WTC11 (cell line): ENCODE results near the gene ANO1. TPM values are rescaled to one million over a fixed set of nuclear protein-coding genes. Genes with fewer than 3 reads are reported as not detected.
A peak's percentile ranks its signal among the peaks of the same experiment; 100 is the strongest.

Experiments used
- EMX1 ChIP-seq: fragments of 250-450 bp; sonication (Bioruptor Pico); IDR thresholded peaks from 2 replicates; pipeline ENCODE4 v1.8.0; 2021; ENCODE audit warnings: mild to moderate bottlenecking
- FOXP1 ChIP-seq: sonication (generic); formaldehyde crosslinking; IDR thresholded peaks from 2 replicates; pipeline ENCODE4 v1.8.0; 2022; ENCODE audit warnings: missing genetic modification reagents, mild to moderate bottlenecking, moderate library complexity, borderline replicate concordance
- JAZF1 ChIP-seq: fragments of 250-450 bp; sonication (Bioruptor Pico); IDR thresholded peaks from 2 replicates; pipeline ENCODE4 v1.9.0; 2021; ENCODE audit warnings: moderate library complexity, mild to moderate bottlenecking, inconsistent platforms
- NFATC4 ChIP-seq: fragments of 250-450 bp; sonication (Bioruptor Pico); IDR thresholded peaks from 2 replicates; pipeline ENCODE4 v1.9.0; 2021; ENCODE audit warnings: mild to moderate bottlenecking
- NR2C2 ChIP-seq: sonication (generic); formaldehyde crosslinking; IDR thresholded peaks from 2 replicates; pipeline ENCODE4 v1.8.0; 2022; ENCODE audit warnings: mild to moderate bottlenecking, missing genetic modification reagents
- PRRX2 ChIP-seq: fragments of 250-450 bp; sonication (Bioruptor Pico); IDR thresholded peaks from 2 replicates; pipeline ENCODE4 v1.8.0; 2021; ENCODE audit warnings: mild to moderate bottlenecking
- RORB ChIP-seq: fragments of 250-450 bp; sonication (Bioruptor Pico); IDR thresholded peaks from 2 replicates; pipeline ENCODE4 v1.9.0; 2021; ENCODE audit warnings: mild to moderate bottlenecking
- SMAD4 ChIP-seq: sonication (generic); formaldehyde crosslinking; IDR thresholded peaks from 2 replicates; pipeline ENCODE4 v1.8.0; 2022; ENCODE audit warnings: mild to moderate bottlenecking, missing genetic modification reagents
- TCF7 ChIP-seq: sonication (generic); formaldehyde crosslinking; IDR thresholded peaks from 2 replicates; pipeline ENCODE4 v1.8.0; 2022; ENCODE audit warnings: mild to moderate bottlenecking, low read depth, missing genetic modification reagents, moderate library complexity
- ZNF121 ChIP-seq: sonication (generic); formaldehyde crosslinking; IDR thresholded peaks from 2 replicates; pipeline ENCODE4 v1.8.0; 2023; ENCODE audit warnings: missing genetic modification reagents
- ZNF263 ChIP-seq: sonication (generic); formaldehyde crosslinking; IDR thresholded peaks from 2 replicates; pipeline ENCODE4 v1.8.1; 2022; ENCODE audit warnings: low read depth, mild to moderate bottlenecking, moderate library complexity, missing genetic modification reagents
- total RNA-seq: library from RNA; stranded (reverse); gene quantifications from 3 replicates; pipeline ENCODE4 v1.2.3, GENCODE V29; 2021
- TF ChIP-seq, protein P1 (sequence below): sonication (generic); formaldehyde crosslinking; IDR thresholded peaks from 2 replicates; pipeline ENCODE4 v1.8.0; 2023; ENCODE audit warnings: missing genetic modification reagents
- TF ChIP-seq, protein P2 (sequence below): sonication (generic); formaldehyde crosslinking; IDR thresholded peaks from 2 replicates; pipeline ENCODE4 v1.8.1; 2023; ENCODE audit warnings: mild to moderate bottlenecking, missing genetic modification reagents
- TF ChIP-seq, protein P3 (sequence below): sonication (generic); formaldehyde crosslinking; IDR thresholded peaks from 2 replicates; pipeline ENCODE4 v1.8.0; 2023; ENCODE audit warnings: mild to moderate bottlenecking, missing genetic modification reagents
- TF ChIP-seq, protein P4 (sequence below): sonication (generic); formaldehyde crosslinking; IDR thresholded peaks from 2 replicates; pipeline ENCODE4 v1.8.0; 2023; ENCODE audit warnings: missing genetic modification reagents, mild to moderate bottlenecking, borderline replicate concordance
- TF ChIP-seq, protein P5 (sequence below): fragments of 250-450 bp; sonication (Bioruptor Pico); IDR thresholded peaks from 2 replicates; pipeline ENCODE4 v2.1.2; 2022; ENCODE audit warnings: mild to moderate bottlenecking, moderate library complexity
- TF ChIP-seq, protein P6 (sequence below): sonication (generic); formaldehyde crosslinking; IDR thresholded peaks from 2 replicates; pipeline ENCODE4 v1.8.1; 2022; ENCODE audit warnings: mild to moderate bottlenecking, moderate library complexity, missing genetic modification reagents
- TF ChIP-seq, protein P7 (sequence below): sonication (generic); formaldehyde crosslinking; IDR thresholded peaks from 2 replicates; pipeline ENCODE4 v1.8.0; 2022; ENCODE audit warnings: mild to moderate bottlenecking, missing genetic modification reagents

ANO1 gene
- total RNA-seq, 1 experiment from 2014 or later = 4.1 TPM

DNA sequence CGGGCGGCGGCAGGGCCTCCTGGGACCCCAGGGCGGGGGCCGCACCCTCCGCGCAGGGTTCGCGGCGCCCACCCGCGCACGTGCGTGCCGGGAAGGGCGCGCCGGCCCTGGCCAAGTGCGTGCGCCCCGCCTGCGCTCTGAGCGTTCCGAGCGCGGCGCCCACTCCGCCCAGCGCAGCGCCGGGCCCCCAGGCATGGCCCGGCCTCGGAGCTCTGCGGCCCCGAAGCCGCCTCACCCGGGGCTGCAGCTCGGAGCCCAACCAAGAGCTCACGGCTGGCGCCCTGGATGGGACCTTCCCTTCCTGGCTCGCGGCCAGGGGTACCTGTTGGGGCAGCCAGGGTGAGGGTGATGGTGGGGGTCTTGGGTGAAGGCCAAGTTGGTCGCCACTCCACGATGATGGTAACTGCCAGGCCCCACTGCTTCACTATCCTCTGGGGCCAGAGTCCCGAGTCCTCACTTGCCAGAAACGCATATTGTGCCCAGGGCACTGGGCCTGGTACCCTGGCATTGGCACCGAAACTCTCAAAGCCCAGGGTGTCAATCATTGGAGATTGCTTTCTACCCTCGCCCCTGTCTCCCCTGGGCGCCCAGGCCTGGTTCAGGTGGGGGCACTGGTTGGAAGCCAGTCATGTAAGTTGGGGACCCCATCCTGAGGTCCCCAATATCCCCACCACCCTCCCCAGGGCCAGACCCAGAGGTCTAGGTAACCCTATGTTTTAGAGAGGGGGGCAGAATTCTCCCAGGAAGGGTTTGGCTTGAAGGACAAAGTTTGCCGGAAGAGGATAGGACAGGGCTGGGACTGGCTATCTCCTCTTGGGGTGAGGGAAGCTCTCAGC lies 882 bp downstream of the ANO1 start (continued):
- TF ChIP-seq, protein P1, sequence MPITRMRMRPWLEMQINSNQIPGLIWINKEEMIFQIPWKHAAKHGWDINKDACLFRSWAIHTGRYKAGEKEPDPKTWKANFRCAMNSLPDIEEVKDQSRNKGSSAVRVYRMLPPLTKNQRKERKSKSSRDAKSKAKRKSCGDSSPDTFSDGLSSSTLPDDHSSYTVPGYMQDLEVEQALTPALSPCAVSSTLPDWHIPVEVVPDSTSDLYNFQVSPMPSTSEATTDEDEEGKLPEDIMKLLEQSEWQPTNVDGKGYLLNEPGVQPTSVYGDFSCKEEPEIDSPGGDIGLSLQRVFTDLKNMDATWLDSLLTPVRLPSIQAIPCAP = no peak
- TF ChIP-seq EMX1 (CRISPR knock-in tag) = no peak
- TF ChIP-seq PRRX2 (CRISPR knock-in tag) = no peak
- TF ChIP-seq, protein P2, sequence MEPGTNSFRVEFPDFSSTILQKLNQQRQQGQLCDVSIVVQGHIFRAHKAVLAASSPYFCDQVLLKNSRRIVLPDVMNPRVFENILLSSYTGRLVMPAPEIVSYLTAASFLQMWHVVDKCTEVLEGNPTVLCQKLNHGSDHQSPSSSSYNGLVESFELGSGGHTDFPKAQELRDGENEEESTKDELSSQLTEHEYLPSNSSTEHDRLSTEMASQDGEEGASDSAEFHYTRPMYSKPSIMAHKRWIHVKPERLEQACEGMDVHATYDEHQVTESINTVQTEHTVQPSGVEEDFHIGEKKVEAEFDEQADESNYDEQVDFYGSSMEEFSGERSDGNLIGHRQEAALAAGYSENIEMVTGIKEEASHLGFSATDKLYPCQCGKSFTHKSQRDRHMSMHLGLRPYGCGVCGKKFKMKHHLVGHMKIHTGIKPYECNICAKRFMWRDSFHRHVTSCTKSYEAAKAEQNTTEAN (CRISPR knock-in tag) = no peak
- TF ChIP-seq, protein P3, sequence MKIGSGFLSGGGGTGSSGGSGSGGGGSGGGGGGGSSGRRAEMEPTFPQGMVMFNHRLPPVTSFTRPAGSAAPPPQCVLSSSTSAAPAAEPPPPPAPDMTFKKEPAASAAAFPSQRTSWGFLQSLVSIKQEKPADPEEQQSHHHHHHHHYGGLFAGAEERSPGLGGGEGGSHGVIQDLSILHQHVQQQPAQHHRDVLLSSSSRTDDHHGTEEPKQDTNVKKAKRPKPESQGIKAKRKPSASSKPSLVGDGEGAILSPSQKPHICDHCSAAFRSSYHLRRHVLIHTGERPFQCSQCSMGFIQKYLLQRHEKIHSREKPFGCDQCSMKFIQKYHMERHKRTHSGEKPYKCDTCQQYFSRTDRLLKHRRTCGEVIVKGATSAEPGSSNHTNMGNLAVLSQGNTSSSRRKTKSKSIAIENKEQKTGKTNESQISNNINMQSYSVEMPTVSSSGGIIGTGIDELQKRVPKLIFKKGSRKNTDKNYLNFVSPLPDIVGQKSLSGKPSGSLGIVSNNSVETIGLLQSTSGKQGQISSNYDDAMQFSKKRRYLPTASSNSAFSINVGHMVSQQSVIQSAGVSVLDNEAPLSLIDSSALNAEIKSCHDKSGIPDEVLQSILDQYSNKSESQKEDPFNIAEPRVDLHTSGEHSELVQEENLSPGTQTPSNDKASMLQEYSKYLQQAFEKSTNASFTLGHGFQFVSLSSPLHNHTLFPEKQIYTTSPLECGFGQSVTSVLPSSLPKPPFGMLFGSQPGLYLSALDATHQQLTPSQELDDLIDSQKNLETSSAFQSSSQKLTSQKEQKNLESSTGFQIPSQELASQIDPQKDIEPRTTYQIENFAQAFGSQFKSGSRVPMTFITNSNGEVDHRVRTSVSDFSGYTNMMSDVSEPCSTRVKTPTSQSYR (CRISPR knock-in tag) = no peak
- TF ChIP-seq RORB = no peak
- TF ChIP-seq, protein P4, sequence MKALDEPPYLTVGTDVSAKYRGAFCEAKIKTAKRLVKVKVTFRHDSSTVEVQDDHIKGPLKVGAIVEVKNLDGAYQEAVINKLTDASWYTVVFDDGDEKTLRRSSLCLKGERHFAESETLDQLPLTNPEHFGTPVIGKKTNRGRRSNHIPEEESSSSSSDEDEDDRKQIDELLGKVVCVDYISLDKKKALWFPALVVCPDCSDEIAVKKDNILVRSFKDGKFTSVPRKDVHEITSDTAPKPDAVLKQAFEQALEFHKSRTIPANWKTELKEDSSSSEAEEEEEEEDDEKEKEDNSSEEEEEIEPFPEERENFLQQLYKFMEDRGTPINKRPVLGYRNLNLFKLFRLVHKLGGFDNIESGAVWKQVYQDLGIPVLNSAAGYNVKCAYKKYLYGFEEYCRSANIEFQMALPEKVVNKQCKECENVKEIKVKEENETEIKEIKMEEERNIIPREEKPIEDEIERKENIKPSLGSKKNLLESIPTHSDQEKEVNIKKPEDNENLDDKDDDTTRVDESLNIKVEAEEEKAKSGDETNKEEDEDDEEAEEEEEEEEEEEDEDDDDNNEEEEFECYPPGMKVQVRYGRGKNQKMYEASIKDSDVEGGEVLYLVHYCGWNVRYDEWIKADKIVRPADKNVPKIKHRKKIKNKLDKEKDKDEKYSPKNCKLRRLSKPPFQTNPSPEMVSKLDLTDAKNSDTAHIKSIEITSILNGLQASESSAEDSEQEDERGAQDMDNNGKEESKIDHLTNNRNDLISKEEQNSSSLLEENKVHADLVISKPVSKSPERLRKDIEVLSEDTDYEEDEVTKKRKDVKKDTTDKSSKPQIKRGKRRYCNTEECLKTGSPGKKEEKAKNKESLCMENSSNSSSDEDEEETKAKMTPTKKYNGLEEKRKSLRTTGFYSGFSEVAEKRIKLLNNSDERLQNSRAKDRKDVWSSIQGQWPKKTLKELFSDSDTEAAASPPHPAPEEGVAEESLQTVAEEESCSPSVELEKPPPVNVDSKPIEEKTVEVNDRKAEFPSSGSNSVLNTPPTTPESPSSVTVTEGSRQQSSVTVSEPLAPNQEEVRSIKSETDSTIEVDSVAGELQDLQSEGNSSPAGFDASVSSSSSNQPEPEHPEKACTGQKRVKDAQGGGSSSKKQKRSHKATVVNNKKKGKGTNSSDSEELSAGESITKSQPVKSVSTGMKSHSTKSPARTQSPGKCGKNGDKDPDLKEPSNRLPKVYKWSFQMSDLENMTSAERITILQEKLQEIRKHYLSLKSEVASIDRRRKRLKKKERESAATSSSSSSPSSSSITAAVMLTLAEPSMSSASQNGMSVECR (CRISPR knock-in tag) = no peak
- no peak for TF ChIP-seq JAZF1
- TF ChIP-seq, protein P5, sequence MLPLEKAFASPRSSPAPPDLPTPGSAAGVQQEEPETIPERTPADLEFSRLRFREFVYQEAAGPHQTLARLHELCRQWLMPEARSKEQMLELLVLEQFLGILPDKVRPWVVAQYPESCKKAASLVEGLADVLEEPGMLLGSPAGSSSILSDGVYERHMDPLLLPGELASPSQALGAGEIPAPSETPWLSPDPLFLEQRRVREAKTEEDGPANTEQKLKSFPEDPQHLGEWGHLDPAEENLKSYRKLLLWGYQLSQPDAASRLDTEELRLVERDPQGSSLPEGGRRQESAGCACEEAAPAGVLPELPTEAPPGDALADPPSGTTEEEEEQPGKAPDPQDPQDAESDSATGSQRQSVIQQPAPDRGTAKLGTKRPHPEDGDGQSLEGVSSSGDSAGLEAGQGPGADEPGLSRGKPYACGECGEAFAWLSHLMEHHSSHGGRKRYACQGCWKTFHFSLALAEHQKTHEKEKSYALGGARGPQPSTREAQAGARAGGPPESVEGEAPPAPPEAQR (CRISPR knock-in tag) = no peak
- TF ChIP-seq ZNF263 (CRISPR knock-in tag) = 0 out of 2 replicates have a peak, but pooled peaks have one; percentile 50
- 0 out of 2 replicates have a peak, but pooled peaks have one; percentile 61 for TF ChIP-seq TCF7 (CRISPR knock-in tag)
- TF ChIP-seq ZNF121 (CRISPR knock-in tag) = no peak
- TF ChIP-seq, protein P6, sequence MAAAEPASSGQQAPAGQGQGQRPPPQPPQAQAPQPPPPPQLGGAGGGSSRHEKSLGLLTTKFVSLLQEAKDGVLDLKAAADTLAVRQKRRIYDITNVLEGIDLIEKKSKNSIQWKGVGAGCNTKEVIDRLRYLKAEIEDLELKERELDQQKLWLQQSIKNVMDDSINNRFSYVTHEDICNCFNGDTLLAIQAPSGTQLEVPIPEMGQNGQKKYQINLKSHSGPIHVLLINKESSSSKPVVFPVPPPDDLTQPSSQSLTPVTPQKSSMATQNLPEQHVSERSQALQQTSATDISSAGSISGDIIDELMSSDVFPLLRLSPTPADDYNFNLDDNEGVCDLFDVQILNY (CRISPR knock-in tag) = peak; percentile 6; the same call in 1 of the 2 replicates
- TF ChIP-seq NR2C2 = no peak
- TF ChIP-seq, protein P7, sequence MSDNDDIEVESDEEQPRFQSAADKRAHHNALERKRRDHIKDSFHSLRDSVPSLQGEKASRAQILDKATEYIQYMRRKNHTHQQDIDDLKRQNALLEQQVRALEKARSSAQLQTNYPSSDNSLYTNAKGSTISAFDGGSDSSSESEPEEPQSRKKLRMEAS (CRISPR knock-in tag) = no peak; the same call in 1 of the 2 replicates
- TF ChIP-seq SMAD4 = no peak
- no peak for TF ChIP-seq NFATC4 (CRISPR knock-in tag)
- TF ChIP-seq FOXP1 (CRISPR knock-in tag) = peak; percentile 86
